Tongue (tissue), 3 donors: ENCODE results near the gene DENND11. TPM values are rescaled to one million over a fixed set of nuclear protein-coding genes. Genes with fewer than 3 reads are reported as not detected.
A peak's percentile ranks its signal among the peaks of the same experiment; 100 is the strongest.

Experiments
- DNase-seq: peaks from one replicate; pipeline ENCODE4 v3.0.0-alpha.2; 2015
- small RNA-seq: library from RNA; depleted of rRNA; stranded (forward); fragments of <200 nt; gene quantifications from one replicate; pipeline ENCODE3, GENCODE V24; 2014; ENCODE audit warnings: low replicate concordance
- total RNA-seq: library from RNA; depleted of rRNA; stranded (reverse); fragments of >200 nt; gene quantifications from one replicate; pipeline ENCODE4 v1.2.3, GENCODE V29; 2014

The DENND11 gene
- total RNA-seq, 1 donor from 2014 or later, result 13.8 TPM

DNA sequence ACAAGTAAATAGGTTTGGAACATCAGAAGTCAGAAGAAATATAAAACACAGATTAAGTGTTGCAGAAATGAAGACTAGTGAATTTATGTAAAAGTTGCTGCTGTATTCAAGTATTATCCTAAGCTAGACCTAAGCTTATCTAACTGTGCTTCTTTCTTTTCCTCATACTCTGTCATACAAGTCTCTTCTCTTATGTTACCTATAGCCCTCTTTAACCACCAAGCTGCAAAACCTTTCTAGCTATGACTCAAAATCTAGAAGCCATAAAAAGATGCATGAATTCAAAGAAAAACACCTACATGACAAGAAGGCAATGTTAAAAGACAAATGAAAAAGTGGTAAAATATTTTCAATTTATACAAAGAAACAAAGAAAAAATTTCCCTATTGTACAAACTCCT, 23.0 kb downstream of the DENND11 start:
- DNase-seq, result no peak

DNA sequence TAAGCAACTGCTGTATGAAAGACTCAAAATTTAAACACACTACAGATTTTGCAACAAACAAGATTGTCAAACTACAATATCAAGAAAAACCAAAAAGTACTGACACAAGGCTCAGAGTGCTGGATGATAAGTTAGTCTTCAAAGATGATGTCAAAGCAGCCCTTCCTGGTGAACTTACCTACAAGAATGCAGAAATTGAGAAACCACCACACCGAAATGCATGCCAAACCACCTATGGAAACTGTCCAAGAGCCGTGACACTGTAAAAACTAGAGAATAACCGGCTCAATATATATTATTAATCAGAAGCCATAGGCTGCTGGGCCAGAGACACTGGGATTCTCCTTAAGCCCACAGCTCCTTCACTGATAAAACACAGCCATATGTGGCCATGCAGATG, 25.3 kb downstream of the DENND11 start:
- DNase-seq, result no peak

DNA sequence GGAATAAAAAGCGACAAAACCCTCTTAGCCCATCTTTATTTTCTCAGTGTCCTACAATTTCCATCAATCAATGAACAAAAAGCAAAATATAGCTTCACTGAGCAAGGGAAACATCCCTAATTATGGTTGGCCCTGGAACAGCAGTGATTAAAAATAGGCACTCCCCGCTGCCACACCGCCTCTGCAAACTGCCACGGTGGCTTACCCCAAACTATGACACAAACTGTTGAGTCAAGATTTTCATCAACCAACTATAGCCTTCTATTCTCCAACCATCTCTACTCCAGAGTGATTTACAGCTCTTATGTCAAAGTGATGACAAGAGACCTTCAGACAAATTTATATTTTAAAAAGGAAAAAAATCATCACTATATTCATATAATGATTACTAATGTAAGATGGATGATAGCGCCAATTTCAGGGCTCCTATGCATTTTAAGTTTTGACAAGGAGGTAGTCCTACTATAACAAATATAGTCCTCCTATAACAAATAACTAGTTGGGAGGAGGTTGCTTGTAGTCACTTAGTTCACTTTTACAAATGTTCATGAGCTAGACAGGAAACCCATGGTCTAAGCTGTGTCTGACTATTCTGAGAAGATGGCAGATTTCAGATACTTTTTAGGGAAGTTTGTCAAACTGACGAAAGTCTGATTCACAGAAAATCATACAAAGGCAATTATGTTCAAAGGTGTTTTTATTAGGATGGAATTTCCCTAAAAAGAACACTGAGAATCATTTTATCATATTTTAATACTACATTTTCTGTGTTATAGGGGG, 26.3 kb downstream of the DENND11 start:
- DNase-seq, result no peak

DNA sequence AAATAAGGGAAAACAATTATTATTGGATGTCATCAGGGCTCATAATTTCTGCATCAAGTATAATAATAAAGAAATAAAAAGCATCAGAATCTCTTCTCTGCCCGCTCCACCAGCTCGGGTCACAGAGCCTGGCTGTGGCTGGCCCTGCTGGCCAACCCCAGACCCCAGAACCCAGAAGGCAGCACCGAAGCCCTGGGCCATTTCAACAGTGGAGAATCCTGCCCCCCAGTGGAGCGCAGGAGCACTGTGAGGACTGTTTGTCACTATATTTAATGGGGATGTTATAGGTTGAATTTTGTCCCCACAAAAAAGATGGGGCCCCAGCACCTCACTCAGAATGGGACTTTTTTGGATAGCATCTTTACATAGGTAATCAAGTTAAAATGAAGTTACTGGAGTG, 27.3 kb downstream of the DENND11 start:
- no peak for DNase-seq

DNA sequence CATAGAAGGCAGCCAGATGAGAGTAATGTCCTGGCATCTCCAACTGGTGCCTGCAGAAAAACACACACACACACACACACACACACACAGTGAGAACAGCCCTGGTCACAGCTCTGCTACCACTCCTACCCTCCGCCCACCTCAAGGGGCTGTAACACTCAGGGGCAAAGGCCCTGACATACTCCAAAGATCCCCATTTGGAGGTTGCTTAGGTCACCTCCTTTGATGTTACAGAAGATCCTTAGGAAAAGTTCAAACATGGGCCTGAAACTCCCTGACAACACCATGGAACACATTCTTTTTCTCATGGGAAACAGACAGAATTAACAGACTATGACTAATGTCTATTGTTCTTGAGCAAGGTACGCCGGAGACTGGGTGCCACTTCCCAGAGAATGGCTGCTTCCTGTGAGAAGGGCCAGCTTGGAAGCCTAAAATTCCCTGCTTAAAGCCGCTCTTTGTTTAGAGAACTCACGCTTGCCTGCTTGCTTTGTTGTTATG, 27.7 kb downstream of the DENND11 start:
- no peak for DNase-seq

DNA sequence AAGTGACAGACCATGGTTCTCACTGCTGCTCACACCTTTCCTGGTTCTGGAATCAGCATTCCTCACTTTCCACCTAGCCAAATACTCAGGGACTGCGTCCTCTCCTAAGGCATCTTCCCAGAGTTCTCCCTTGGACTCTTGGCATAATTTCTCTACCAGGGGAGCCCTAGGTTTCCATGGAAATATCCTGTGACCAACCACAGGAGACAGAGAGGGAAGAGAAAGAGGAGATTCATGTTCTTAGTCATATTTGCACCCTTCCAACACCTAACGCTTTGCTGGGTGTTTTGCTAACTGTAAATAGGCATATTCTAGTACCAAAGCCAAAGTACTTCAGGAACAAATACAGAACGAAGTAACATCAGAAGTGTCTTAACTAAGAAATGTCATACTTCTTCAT, 28.6 kb downstream of the DENND11 start:
- DNase-seq, result no peak

DNA sequence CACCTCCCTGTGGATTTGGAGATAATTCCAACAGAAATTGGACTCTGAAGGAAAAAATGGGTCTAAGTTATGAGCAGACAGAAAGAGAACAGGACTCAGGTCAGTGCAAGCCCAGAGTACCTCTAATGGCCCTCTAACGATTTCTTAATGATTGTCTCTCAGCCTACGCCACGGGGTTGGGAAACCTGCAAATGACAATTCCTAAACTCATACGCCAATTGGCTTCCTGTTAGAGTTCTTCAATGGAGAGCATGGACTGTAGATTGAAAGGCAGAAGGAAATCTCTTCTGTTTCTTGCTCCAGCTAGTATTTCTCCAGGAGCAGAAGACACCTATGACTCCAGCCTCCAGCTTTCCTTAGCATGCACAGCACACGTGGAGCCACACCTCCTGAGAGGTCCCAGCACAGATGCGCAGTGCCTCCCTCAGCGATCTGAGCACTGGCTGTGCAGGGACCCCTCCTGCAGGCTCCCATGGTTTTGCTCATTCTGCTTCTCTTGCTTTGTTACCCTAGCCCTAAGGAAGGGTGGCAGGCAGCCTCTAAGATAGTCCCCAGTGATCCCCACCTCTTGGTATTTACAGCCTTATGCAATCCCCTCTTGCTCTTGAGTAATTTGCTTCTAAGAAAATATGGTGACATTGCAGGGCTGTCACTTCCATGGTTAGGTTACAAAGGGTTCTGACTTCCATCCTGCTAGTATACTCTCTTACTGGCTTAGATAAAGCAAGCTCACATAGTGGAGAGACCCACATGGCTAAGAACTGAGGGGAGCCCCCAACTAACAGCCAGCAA, 30.1 kb downstream of the DENND11 start:
- no peak for DNase-seq

DNA sequence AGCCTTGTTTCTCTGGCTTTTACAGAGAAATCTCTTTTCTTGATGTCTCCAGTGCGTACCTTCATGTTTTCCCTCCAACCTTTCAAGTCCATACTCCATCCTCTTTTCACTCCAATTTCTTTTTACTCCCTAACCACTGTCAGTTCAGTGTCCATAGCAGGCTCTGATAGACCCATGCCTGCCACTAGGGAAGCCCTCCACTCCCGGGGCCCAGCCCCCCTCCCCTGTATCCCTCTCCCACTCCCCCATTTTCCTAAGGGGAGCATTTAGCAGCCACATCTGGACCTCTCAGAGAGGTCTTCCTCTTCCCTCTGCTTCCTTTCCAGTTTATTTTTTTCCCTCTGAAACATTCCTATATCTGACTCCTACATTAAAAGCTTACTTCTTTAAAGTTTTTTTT, 33.1 kb downstream of the DENND11 start:
- no peak for DNase-seq

DNA sequence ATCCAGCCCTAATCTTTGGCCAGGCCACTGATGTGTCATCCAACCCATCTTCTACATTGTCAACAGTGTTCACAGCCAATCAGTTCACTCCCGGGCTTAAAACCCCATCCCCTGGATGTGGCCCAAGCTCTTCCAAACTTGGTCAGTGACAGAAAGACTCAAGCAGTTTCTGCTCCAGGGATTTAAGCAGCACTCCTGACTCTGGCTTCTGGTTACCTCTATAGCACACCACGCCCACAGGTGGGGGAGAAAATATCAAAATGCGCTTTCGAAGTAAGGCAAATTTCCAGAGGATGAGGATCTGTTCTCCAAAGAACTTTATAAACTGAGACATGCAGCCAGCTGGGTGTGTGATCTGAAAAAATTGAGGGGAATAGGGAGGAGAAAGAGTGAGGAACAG, 35.9 kb downstream of the DENND11 start:
- no peak for DNase-seq

DNA sequence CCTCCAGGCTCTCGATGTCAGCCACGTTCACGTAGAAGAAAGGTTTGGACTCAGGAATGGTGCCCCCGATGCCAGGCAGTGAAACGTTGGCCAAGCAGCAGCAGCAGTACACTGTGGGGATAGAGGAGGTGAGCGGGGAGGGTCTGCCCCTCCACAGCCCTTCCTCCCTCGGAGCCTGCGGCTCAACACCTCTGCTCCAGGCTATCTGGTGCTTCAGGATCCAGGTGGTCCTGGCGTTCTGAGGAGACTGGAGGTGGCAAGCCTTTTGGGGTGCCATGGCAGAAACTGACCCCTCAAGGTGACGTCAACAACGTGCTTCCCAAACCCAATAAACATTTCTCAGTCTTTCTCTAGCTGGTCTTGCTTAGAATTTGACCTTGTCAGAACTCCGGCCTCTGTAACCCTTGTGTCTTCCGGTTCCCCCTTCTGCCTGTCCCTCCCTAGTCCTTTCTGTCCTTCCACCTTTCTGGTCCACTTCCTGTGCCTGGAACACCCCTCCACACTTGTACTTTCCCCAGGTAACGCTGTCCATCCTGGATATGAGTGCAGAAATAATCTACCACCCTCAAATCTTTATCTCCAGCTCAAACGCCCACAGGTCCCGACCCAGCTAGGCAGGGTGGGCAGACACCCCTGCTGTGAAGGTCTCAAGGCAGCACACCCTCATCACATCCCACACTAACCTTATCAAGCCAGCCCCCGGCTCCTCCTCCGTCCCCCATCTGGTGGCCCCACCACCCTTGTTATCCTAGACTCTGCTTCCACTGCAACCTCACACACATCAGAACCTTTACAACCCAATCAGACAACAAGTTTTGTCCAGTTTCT, 36.5 kb downstream of the DENND11 start:
- no peak for DNase-seq

DNA sequence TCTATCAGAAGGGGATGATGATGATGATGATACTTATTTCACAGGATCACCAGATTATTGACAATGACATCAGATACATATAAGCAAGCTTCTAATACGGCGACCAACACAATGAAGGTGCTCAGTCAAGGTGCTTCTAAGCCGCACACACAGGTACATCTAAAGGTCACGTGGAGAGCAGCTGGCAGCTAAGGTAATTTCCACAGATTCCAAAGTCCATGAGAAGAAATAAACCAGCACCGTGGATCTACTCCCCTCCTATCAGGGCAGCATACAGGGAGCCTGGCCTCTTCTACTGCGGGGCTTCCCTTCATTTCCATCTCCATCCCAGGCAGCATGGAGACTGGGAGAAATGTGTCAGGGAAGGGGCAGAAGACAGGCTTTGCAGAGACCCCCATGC, 37.5 kb downstream of the DENND11 start:
- no peak for DNase-seq

DNA sequence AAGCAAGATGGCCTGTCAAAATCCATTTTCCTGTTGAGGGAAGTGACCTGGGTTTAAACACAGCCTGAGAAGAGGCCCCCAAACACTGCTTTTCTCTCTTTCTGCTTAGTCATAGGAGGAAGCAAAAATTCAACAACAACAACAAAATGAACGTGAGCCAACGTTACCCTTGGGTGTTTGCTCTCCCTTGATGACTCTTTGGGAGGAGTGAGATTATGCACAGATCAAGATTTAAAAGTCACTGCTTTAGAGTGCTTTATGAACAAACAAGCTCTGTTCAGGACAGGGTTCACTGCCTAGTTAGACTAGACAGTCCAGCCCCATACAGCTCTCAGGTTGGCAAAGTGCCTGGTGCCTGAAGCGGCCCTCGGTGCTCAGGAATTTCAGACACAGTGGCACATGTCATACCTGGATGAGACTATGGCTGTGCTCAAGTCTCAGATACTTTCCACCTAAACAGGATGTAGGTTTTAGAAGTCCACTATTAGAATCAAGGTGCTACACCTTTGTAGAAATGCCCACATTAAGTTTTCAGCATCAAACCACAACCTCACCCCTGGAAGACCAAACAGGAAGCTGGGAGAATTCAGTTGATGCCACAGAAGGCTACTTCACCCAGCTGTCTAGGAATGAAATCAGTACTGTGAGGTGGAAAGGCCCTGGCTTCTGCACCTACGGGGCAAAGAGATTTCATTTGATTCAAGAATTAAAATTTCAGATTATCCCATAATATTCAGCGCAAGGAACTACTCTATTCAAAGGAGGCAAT, 38.7 kb downstream of the DENND11 start:
- peak; percentile 27 for DNase-seq

DNA sequence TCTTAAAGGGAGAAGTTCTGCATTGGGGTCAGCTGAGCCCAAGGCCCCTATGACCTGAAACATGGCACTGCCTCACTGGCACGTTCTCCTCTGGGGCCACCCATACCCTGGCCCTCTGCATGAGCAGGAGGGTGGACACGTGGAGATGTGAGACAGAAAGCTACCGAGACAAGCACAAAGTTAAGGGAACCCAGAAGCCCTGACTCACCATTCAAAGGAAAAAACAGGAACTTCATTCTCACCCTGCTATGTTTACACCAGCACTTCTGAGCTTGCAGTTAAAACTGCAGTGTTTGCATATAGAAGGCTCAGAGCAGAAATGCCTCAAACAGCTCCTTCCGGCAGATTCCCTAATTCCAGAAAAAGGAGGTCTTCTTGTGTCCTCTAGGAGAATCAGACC, 41.7 kb downstream of the DENND11 start:
- DNase-seq, result no peak

DNA sequence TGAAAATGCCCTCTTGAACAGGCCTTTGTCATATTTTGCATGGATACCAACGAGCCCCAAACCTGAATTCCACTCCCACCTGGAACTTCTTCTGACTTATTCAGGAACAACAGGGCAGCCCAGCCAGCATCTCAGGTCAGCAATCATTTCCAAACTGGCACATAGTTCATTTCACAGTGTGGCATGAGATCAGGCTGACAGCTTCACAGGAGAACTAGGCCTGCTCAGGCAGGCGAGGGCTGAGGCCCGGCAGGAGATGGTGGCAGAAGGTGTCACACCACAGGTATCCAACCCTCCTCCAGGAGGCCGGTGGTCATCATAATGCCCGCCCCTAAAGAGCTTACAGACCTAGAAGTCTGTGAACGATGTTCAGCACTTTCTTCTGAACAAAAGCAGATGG, 42.5 kb downstream of the DENND11 start:
- no peak for DNase-seq

DNA sequence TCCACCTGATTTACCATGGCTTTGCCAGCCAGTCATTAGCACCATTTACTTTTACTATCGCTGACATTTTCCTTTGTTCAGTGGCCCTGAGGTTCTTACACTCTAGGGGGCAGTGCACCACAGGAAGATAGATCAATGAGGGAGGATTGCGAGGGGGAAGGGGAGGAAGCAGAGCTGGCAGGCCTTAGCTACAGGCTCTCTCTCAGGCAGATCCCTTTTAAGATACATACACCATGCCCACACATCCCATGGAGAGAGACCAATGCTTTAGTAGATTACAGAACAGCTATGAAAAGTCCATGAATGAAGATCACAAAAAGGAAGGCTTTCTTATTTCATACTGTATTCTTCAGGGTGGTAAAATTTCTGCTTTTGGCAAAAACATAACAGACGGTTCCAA, 47.4 kb downstream of the DENND11 start:
- peak; percentile 64 for DNase-seq

DNA sequence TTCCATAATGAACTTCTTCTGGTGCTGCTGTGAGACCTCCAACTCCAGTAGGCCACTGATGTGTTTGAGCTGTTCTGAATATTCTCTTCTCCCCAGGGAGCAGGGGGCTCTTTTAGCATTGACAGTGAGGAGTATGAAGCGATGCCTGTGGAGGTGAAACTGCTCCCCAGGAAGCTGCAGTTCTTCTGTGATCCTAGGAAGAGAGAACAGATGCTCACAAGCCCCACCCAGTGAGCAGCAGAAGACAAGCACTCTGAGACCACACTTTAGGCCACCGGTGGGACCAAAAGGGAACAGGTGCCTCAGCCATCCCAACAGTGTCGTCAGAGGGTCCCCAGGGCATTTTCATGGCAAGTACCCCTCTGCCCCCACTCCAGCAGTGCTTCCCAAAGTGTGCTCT, 49.3 kb downstream of the DENND11 start:
- no peak for DNase-seq

Small RNA genes within 50 kb of the gene (small RNA-seq; reads per million reads assigned to genes)
- not detected for gene RNU1-82P

Other genes starting within 250 kb of the DENND11 start
- gene AGK, start 150.8 kb downstream of the DENND11 start, total RNA-seq, result 40.0 TPM
- not detected for gene WEE2, start 6.2 kb upstream of the DENND11 start, total RNA-seq
- 111 TPM for gene SSBP1, start 36.2 kb upstream of the DENND11 start, total RNA-seq
- gene TAS2R3, start 61.9 kb upstream of the DENND11 start, total RNA-seq, result 5.0 TPM
- 2.4 TPM for gene TAS2R4, start 74.5 kb upstream of the DENND11 start, total RNA-seq
- gene TAS2R5, start 88.1 kb upstream of the DENND11 start, total RNA-seq, result 4.5 TPM
- gene PRSS37, start 139.3 kb upstream of the DENND11 start, total RNA-seq, result not detected
- gene OR9A4, start 214.2 kb upstream of the DENND11 start, total RNA-seq, result not detected
- not detected for gene CLEC5A, start 244.8 kb upstream of the DENND11 start, total RNA-seq